Endothelial cell of umbilical vein (primary cell): ENCODE data around the gene NKTR. TPM values are rescaled to one million over a fixed set of nuclear protein-coding genes. Genes with fewer than 3 reads are reported as not detected.

Experiments used
- BruUV-seq: library from RNA; stranded (reverse); fragments of 400-500 nt; replicated peaks from 2 replicates; lab custom pipeline; 2021; lab: Mats Ljungman, UMichigan
- CTCF ChIA-PET: fragments of 300-600, 350-600 bp; sonication (Branson Sonifier 250); formaldehyde crosslinking; loops from one replicate; lab custom pipeline; 2021; ENCODE audit warnings: antibody characterized with exemption, inconsistent platforms; lab: Charles Lee
- POLR2A ChIA-PET: fragments of 300-600, 350-600 bp; sonication (Branson Sonifier 250); formaldehyde crosslinking; loops from one replicate; lab custom pipeline; 2021; ENCODE audit warnings: antibody characterized with exemption, inconsistent platforms; lab: Charles Lee
- DNase-seq: peaks from one replicate; pipeline ENCODE4 v3.0.0-alpha.2; 2011; ENCODE audit warnings: low read depth, low spot score
- FAIRE-seq: peaks from 2 replicates; lab custom pipeline; 2011; peaks lifted over from hg19 to GRCh38; lab: Jason Lieb, UNC
- H2AFZ ChIP-seq: 2 replicates; pipeline ENCODE4 v1.6.0; 2012; ENCODE audit warnings: low read depth, low read length, control low read depth, inconsistent platforms
- H3K27ac ChIP-seq: 2 replicates; pipeline ENCODE4 v1.5.1; 2011; ENCODE audit warnings: low read depth, mild to moderate bottlenecking, control low read depth, low read length, moderate library complexity; ENCODE audit not compliant: insufficient read depth
- H3K27me3 ChIP-seq, 2 experiments: 2 replicates each; pipeline versions ENCODE4 v1.6.0 to v1.6.1; 2011; ENCODE audit warnings: low read length in 2 of 2, mixed read lengths in 1 of 2; ENCODE audit not compliant: control insufficient read depth in 2 of 2, insufficient read depth in 2 of 2
- H3K36me3 ChIP-seq, 2 experiments: 2 replicates in 1 of 2; 3 replicates in 1 of 2; pipeline ENCODE4 v1.5.1; 2011; ENCODE audit warnings: low read length in 2 of 2, mild to moderate bottlenecking in 1 of 2, moderate library complexity in 1 of 2; ENCODE audit not compliant: control insufficient read depth in 2 of 2, insufficient read depth in 2 of 2; ENCODE audit errors: extremely low read depth in 1 of 2
- H3K4me1 ChIP-seq: 3 replicates; pipeline ENCODE4 v1.5.1; 2011; ENCODE audit warnings: mild to moderate bottlenecking, low read length; ENCODE audit not compliant: control insufficient read depth, insufficient read depth; ENCODE audit errors: extremely low read depth
- H3K4me2 ChIP-seq: 2 replicates; pipeline ENCODE4 v1.6.1; 2011; ENCODE audit warnings: low read length, control low read depth, mixed read lengths; ENCODE audit not compliant: insufficient read depth
- H3K4me3 ChIP-seq, 3 experiments: fragments of 200-600 bp in 1 of 3; sonication (generic), shearing (Covaris generic) in 1 of 3; replicated peaks in 1 of 3; 2 replicates each; pipeline ENCODE4 v1.5.1; 2011 to 2016; ENCODE audit warnings: control low read depth in 3 of 3, low read length in 3 of 3, mild to moderate bottlenecking in 2 of 3, inconsistent platforms in 1 of 3, low read depth in 1 of 3, moderate library complexity in 1 of 3; ENCODE audit not compliant: insufficient read depth in 1 of 3
- H3K79me2 ChIP-seq: 2 replicates; pipeline ENCODE4 v1.6.0; 2012; ENCODE audit warnings: low read length, inconsistent platforms; ENCODE audit not compliant: control insufficient read depth, insufficient read depth
- H3K9ac ChIP-seq: replicated peaks from 2 replicates; pipeline ENCODE3; 2011; ENCODE audit warnings: low read length, control low read depth; ENCODE audit not compliant: insufficient read depth; ENCODE audit errors: extremely low read depth
- H3K9me1 ChIP-seq: replicated peaks from 3 replicates; pipeline ENCODE4 v1.6.0; 2011; ENCODE audit warnings: mild to moderate bottlenecking, low read length; ENCODE audit not compliant: control insufficient read depth, insufficient read depth; ENCODE audit errors: extremely low read depth
- H3K9me3 ChIP-seq: replicated peaks from 2 replicates; pipeline ENCODE4 v1.5.1; 2012; ENCODE audit warnings: low read length, inconsistent platforms; ENCODE audit not compliant: control insufficient read depth, insufficient read depth
- H4K20me1 ChIP-seq: replicated peaks from 2 replicates; pipeline ENCODE3; 2011; ENCODE audit warnings: mild to moderate bottlenecking, low read length; ENCODE audit not compliant: control insufficient read depth, insufficient read depth; ENCODE audit errors: extremely low read depth
- CTCF ChIP-seq, 2 donors: IDR thresholded peaks; 1 replicate in 1 of 2; 2 replicates in 1 of 2; pipeline ENCODE4 v1.5.1; 2011; ENCODE audit warnings: low read length in 2 of 2, mild to moderate bottlenecking in 2 of 2, moderate library complexity in 2 of 2, control low read depth in 1 of 2, inconsistent platforms in 1 of 2, low read depth in 1 of 2; ENCODE audit not compliant: insufficient read depth in 1 of 2; ENCODE audit errors: extremely low read depth in 1 of 2
- JUN ChIP-seq: IDR thresholded peaks from 2 replicates; pipeline ENCODE4 v1.6.1; 2011; ENCODE audit warnings: borderline replicate concordance, low read depth; ENCODE audit not compliant: insufficient read length, insufficient read depth
- MAX ChIP-seq: IDR thresholded peaks from 2 replicates; pipeline ENCODE4 v1.6.1; 2011; ENCODE audit not compliant: insufficient read depth, insufficient read length
- POLR2A ChIP-seq: IDR thresholded peaks from 2 replicates; pipeline ENCODE4 v1.6.1; 2012; ENCODE audit warnings: low read depth, mild to moderate bottlenecking, control low read depth, low read length
- POLR2AphosphoS5 ChIP-seq: IDR thresholded peaks from 2 replicates; pipeline ENCODE4 v1.6.1; 2012; ENCODE audit warnings: low read depth, mild to moderate bottlenecking, control low read depth, low read length, moderate library complexity; ENCODE audit not compliant: insufficient read depth
- dilution Hi-C: fragments of 300-500 bp; cut with MboI; formaldehyde crosslinking; loops from one replicate; pipeline ENCODE4 v1.15.0; 2019; ENCODE audit warnings: low sequenced_read_pairs; ENCODE audit not compliant: extremely low pct_ligation_motif_present
- intact Hi-C: fragments of 100-400 bp; cut with micrococcal nuclease; formaldehyde crosslinking; loops from one replicate; pipeline ENCODE4 v1.10.0; 2022
- polyA plus RNA-seq, 4 experiments: library from polyadenylated mRNA; depleted of rRNA in 3 of 4; stranded (reverse) in 3 of 4; unstranded in 1 of 4; fragments of >200 nt; gene quantifications; 2 replicates each; pipeline versions ENCODE4 v1.2.1 to v1.2.3, GENCODE V29; 2011 to 2012; ENCODE audit warnings: missing spikeins in 1 of 4
- total RNA-seq: library from RNA; stranded (reverse); gene quantifications from 2 replicates; pipeline ENCODE4 v1.2.3, GENCODE V29; 2021

The NKTR gene
- total and polyA plus RNA-seq, 2 donors (not counting 3 experiments of a cell fraction or from before 2014, with no cell fraction given) = 27.4 to 99.0 TPM

- dilution Hi-C loops = no loop called here
- BruUV-seq = no TSS peak
- no peaks in the 10 kb centered on the region for H3K36me3 ChIP-seq
- DNase-seq (no peak), FAIRE-seq (no peak)
- no peak overlapping the region for H3K4me3 ChIP-seq
- no peak overlapping the region for H3K9ac ChIP-seq
- no peaks in the 10 kb centered on the region for H3K79me2 ChIP-seq
- H3K9me3 ChIP-seq = no peaks in the 10 kb centered on the region
- no peaks in the 10 kb centered on the region for H4K20me1 ChIP-seq
- TF ChIP-seq JUN = no peak
- TF ChIP-seq POLR2A = no peak
- TF ChIP-seq MAX = no peak
- TF ChIP-seq CTCF (IDR thresholded peaks at IDR 0.05; ENCODE audit: extremely low read depth in 1 of 2, insufficient read depth in 1 of 2, low read depth in 1 of 2, low read length in 2 of 2) = no peak
- TF ChIP-seq POLR2AphosphoS5 = no peak
- intact Hi-C loops = no loop called here
- ChIA-PET CTCF (interaction anchor here (1.2 kb wide), 1 partner anchor 10 kb away, joined by 4 read pairs; no protein-coding TSS in a partner anchor), POLR2A (no interaction called here)
- no peak overlapping the region for H2AFZ ChIP-seq
- H3K9me1 ChIP-seq = no peaks in the 10 kb centered on the region
- H3K4me1 ChIP-seq = no peaks in the 10 kb centered on the region
- peaks cover 12 to 16% of the 10 kb centered on the region in 2 experiments for H3K27me3 ChIP-seq
- H3K27ac ChIP-seq = no peak overlapping the region
- no peak overlapping the region for H3K4me2 ChIP-seq
These were observed 86.6 kb downstream of the NKTR start for GRCh38 chr3:42686832-42687650.
